ENCODE measurements around the gene NANS. TPM values are rescaled to one million over a fixed set of nuclear protein-coding genes. Genes with fewer than 3 reads are reported as not detected.

Gene NANS
- total and polyA plus RNA-seq, 2 of the 8 experiments (the other 6 are each of a cell fraction or from before 2014, with no cell fraction given), result 56.5 to 67.3 TPM

GRCh38 chr9:98081477-98082219, 25.1 kb downstream of the NANS start:
- H3K4me1 ChIP-seq (replicated peaks in 1 of 4; ENCODE audit: control insufficient read depth in 3 of 4, insufficient read depth in 4 of 4, low read length in 3 of 4), result peaks cover 2 to 8% (median 6%) of the 10 kb centered on the region in 4 experiments; a peak in 4 of 7 replicates
- H3K4ac ChIP-seq (replicated peaks; ENCODE audit: insufficient read length, low read depth, low read length), result no peak overlapping the region
- no peak overlapping the region for H2BK15ac ChIP-seq (ENCODE audit: low read length)
- H2BK5ac ChIP-seq (ENCODE audit: low read depth, low read length), result no peak overlapping the region
- DNase-seq (ENCODE audit: low read depth in 1 of 2, low spot score in 2 of 2), result no peak
- H3K23ac ChIP-seq (ENCODE audit: insufficient read length), result no peak overlapping the region
- peaks cover 4 to 7% of the 10 kb centered on the region in 2 experiments for H4K20me1 ChIP-seq (replicated peaks in 1 of 2; ENCODE audit: control insufficient read depth in 1 of 2, insufficient read depth in 2 of 2, low read length in 2 of 2)
- H2BK12ac ChIP-seq (ENCODE audit: low read depth, low read length), result no peak overlapping the region
- H2AK5ac ChIP-seq (ENCODE audit: low read depth, low read length), result no peak overlapping the region
- H3K27ac ChIP-seq (ENCODE audit: low read depth, low read length), result no peak overlapping the region
- no peak overlapping the region for H3K9ac ChIP-seq (replicated peaks in 1 of 4; ENCODE audit: extremely low read depth in 1 of 4, low read depth in 3 of 4, low read length in 3 of 4)
- H4K8ac ChIP-seq (ENCODE audit: extremely low read depth, insufficient read depth, low read length), result no peak overlapping the region
- no peak overlapping the region for H4K91ac ChIP-seq (replicated peaks; ENCODE audit: insufficient read length, low read length)
- H3K27me3 ChIP-seq (replicated peaks in 1 of 4; ENCODE audit: control insufficient read depth in 3 of 4, extremely low read depth in 1 of 4, insufficient read depth in 3 of 4, low read length in 3 of 4), result no peaks in the 10 kb centered on the region
- no peaks in the 10 kb centered on the region for H3K79me1 ChIP-seq (ENCODE audit: low read depth, low read length)
- H2AFZ ChIP-seq (ENCODE audit: low read length), result no peak overlapping the region
- H3K9me3 ChIP-seq (ENCODE audit: insufficient read depth in 2 of 2, low read depth in 1 of 2, low read length in 1 of 2), result no peaks in the 10 kb centered on the region
- ChIA-PET POLR2A (ENCODE audit: partially characterized antibody) (interaction anchor here (1.1 kb wide), 1 partner anchor 10 kb away, joined by 3 read pairs; no protein-coding TSS in a partner anchor), CTCF (ENCODE audit: partially characterized antibody) (interaction anchor here (1.0 to 1.5 kb wide), 2 partner anchors 10 to 44 kb away, joined by 3 read pairs; no protein-coding TSS in a partner anchor)
- no peak overlapping the region for H4K5ac ChIP-seq (ENCODE audit: insufficient read length, low read depth, low read length)
- H3K36me3 ChIP-seq (ENCODE audit: control insufficient read depth in 2 of 4, insufficient read depth in 4 of 4, low read length in 3 of 4), result peaks cover 2 to 28% (median 10%) of the 10 kb centered on the region in 4 experiments; a peak in 5 of 8 replicates
- H3K18ac ChIP-seq (ENCODE audit: extremely low read depth, low read length), result no peak overlapping the region
- no peak overlapping the region for H2BK20ac ChIP-seq (ENCODE audit: low read length)
- FAIRE-seq, result no peak
- no peak overlapping the region for H3K56ac ChIP-seq (replicated peaks; ENCODE audit: insufficient read length, low read depth, low read length)
- no peak overlapping the region for H2BK120ac ChIP-seq (replicated peaks; ENCODE audit: low read depth, low read length)
- no peak overlapping the region for H3K14ac ChIP-seq (ENCODE audit: insufficient read length)
- no peak overlapping the region for H3K4me2 ChIP-seq (ENCODE audit: insufficient read depth in 1 of 2, low read depth in 2 of 2, low read length in 2 of 2)
- 89% methylated on average over 6 of the region's 6 CpGs; no CpG with 5 or more reads in 1 of the 2 experiments for WGBS, 2 experiments (ENCODE audit: extremely low coverage in 1 of 2, insufficient coverage in 1 of 2, insufficient read length in 1 of 2, insufficient replicate concordance in 2 of 2, low coverage in 1 of 2, low lambda C conversion rate in 2 of 2, missing lambda C conversion rate in 1 of 2)
- no peak overlapping the region for H3K4me3 ChIP-seq (ENCODE audit: extremely low read depth in 1 of 4, insufficient read depth in 2 of 4, low read depth in 3 of 4, low read length in 4 of 4)
- H3K23me2 ChIP-seq (ENCODE audit: low read depth, low read length), result no peaks in the 10 kb centered on the region
- no peaks in the 10 kb centered on the region for H3K79me2 ChIP-seq (ENCODE audit: control insufficient read depth in 1 of 2, insufficient read depth in 2 of 2, low read length in 2 of 2)
- no peak for TF ChIP-seq TBP (IDR thresholded peaks at IDR 0.05; ENCODE audit: low read depth, low read length)
- TF ChIP-seq BRCA1 (IDR thresholded peaks at IDR 0.05; ENCODE audit: low read depth, low read length), result no peak
- TF ChIP-seq FOSL1 (IDR thresholded peaks at IDR 0.05; ENCODE audit: insufficient read depth, low read depth, low read length), result no peak
- no peak for TF ChIP-seq SP4 (IDR thresholded peaks at IDR 0.05; ENCODE audit: low read length)
- no peak for TF ChIP-seq CBX8 (IDR thresholded peaks at IDR 0.05; ENCODE audit: borderline replicate concordance, low read depth, low read length)
- TF ChIP-seq ASH2L (IDR thresholded peaks at IDR 0.05; ENCODE audit: low read length), result no peak
- TF ChIP-seq BACH1 (IDR thresholded peaks at IDR 0.05; ENCODE audit: low read length), result no peak
- TF ChIP-seq CREB1 (IDR thresholded peaks at IDR 0.05), result no peak
- no peak for TF ChIP-seq ZNF274 (IDR thresholded peaks at IDR 0.05; ENCODE audit: borderline replicate concordance, extremely low read depth, low read length)
- no peak for TF ChIP-seq TAF7 (optimal IDR thresholded peaks at IDR 0.05; ENCODE audit: borderline replicate concordance, low read depth, low read length)
- no peak for TF ChIP-seq RAD21 (IDR thresholded peaks at IDR 0.05 in 1 of 2, conservative IDR thresholded peaks at IDR 0.05 in 1 of 2; ENCODE audit: low read depth in 2 of 2, low read length in 2 of 2)
- no peak for TF ChIP-seq CEBPB (IDR thresholded peaks at IDR 0.05; ENCODE audit: low read depth, low read length)
- no peak for TF ChIP-seq SP1 (IDR thresholded peaks at IDR 0.05; ENCODE audit: low read depth, low read length)
- TF ChIP-seq SAP30 (IDR thresholded peaks at IDR 0.05; ENCODE audit: insufficient read depth, insufficient replicate concordance, low read length), result no peak
